Stomach (tissue), 4 donors: ENCODE data around the gene ADAM12.

Experiments
- EP300 ChIP-seq: sonication (generic); formaldehyde crosslinking; IDR thresholded peaks from one replicate; pipeline ENCODE4 v1.6.1; 2017; ENCODE audit warnings: antibody characterized with exemption
- POLR2A ChIP-seq, 4 donors: fragments of 450-650 bp; IDR thresholded peaks; one replicate each; pipeline ENCODE4 v1.6.1; 2016; ENCODE audit warnings: antibody characterized with exemption in 4 of 4, control low read depth in 2 of 4, mild to moderate bottlenecking in 1 of 4, moderate library complexity in 1 of 4

DNA sequence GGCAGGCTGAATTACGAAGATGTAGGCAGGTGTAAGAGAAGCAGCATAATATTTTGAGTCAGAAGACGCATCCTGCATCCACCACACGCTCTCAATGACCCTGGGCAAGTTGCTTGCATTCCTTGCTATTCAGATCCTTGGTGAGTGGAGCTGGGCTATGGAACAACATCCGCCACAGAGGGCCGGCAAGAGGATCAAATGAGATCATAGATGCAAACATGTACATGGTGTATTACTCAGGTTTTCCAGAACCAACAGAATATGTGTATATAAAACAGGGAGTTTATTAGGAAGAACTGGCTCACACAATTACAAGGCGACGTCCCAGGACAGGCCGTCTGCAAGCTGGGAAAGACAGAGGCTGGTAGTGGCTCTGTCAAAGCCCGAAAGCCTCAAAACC, 51.5 kb downstream of the ADAM12 start:
- TF ChIP-seq POLR2A (IDR thresholded peaks at IDR 0.05) = no peak
- no peak for TF ChIP-seq EP300
